Ishikawa (cell line): ENCODE results near the gene HOTAIR.

Experiments
- CREB1 ChIP-seq: IDR thresholded peaks from 2 replicates; pipeline ENCODE4 v1.6.1; 2012; ENCODE audit warnings: low read depth
- EP300 ChIP-seq: IDR thresholded peaks from 2 replicates; pipeline ENCODE4 v1.6.1; 2012; ENCODE audit warnings: borderline replicate concordance
- FOXM1 ChIP-seq: IDR thresholded peaks from 2 replicates; pipeline ENCODE4 v1.6.1; 2012; ENCODE audit warnings: low read depth, borderline replicate concordance
- NFIC ChIP-seq: IDR thresholded peaks from 2 replicates; pipeline ENCODE4 v1.6.1; 2012
- RAD21 ChIP-seq: IDR thresholded peaks from 2 replicates; pipeline ENCODE4 v1.6.1; 2012; ENCODE audit warnings: low read depth
- TAF1 ChIP-seq: IDR thresholded peaks from 2 replicates; pipeline ENCODE4 v1.6.1; 2012; ENCODE audit warnings: low read depth, mild to moderate bottlenecking
- TEAD4 ChIP-seq: IDR thresholded peaks from 2 replicates; pipeline ENCODE4 v1.6.1; 2012
- YY1 ChIP-seq: IDR thresholded peaks from 2 replicates; pipeline ENCODE4 v1.6.1; 2012; ENCODE audit warnings: low read depth
- TF ChIP-seq, protein P1 (sequence below): IDR thresholded peaks from 2 replicates; pipeline ENCODE4 v1.6.1; 2012
- TF ChIP-seq, protein P2 (sequence below): IDR thresholded peaks from 2 replicates; pipeline ENCODE4 v1.6.1; 2012; ENCODE audit warnings: low read depth, mild to moderate bottlenecking
- TF ChIP-seq, protein P3 (sequence below): IDR thresholded peaks from 2 replicates; pipeline ENCODE4 v1.6.1; 2012

DNA sequence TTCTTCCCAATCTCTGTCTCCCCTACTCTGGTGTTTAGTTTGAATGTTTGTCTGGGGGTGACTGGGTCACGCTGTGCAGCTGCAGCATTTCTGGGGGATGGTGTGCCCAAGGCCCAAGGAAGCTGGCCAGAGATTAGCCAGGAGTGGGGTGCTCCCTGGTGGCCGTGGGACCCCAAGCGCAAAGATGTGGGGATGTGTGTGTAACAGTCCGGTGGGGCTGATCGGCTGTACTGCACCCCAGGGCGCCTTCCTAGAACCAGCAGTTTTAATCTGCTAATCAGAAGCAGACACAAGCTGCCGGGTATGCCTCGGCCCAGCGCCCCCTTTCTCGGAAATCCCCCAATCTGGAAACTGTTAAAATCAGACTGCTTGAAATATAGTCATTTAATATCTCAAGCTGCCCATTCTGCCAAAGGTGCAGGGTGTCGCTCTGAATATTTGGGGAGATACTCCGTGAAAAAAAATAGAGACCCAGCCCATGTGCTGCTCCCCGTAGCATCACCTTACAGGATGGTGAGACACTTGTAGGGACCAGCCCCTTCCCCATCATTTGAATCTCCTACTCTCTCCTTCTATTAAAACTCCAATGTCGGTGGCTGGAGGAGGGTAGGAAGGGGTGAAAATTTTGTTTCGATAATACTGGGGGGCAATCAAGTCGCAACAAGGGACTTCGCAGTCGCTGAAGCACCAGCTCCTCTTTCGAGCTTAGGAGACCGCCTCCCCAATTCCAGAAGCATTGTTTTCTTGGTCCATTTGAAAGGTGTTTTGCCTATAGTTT lies 29.5 kb upstream of the HOTAIR start:
- TF ChIP-seq RAD21: peak; percentile 30; the same call in 1 of the 2 replicates
- no peak for TF ChIP-seq FOXM1
- TF ChIP-seq TEAD4: no peak
- no peak for TF ChIP-seq TAF1
- TF ChIP-seq, protein P1, sequence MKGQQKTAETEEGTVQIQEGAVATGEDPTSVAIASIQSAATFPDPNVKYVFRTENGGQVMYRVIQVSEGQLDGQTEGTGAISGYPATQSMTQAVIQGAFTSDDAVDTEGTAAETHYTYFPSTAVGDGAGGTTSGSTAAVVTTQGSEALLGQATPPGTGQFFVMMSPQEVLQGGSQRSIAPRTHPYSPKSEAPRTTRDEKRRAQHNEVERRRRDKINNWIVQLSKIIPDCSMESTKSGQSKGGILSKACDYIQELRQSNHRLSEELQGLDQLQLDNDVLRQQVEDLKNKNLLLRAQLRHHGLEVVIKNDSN: no peak
- TF ChIP-seq, protein P2, sequence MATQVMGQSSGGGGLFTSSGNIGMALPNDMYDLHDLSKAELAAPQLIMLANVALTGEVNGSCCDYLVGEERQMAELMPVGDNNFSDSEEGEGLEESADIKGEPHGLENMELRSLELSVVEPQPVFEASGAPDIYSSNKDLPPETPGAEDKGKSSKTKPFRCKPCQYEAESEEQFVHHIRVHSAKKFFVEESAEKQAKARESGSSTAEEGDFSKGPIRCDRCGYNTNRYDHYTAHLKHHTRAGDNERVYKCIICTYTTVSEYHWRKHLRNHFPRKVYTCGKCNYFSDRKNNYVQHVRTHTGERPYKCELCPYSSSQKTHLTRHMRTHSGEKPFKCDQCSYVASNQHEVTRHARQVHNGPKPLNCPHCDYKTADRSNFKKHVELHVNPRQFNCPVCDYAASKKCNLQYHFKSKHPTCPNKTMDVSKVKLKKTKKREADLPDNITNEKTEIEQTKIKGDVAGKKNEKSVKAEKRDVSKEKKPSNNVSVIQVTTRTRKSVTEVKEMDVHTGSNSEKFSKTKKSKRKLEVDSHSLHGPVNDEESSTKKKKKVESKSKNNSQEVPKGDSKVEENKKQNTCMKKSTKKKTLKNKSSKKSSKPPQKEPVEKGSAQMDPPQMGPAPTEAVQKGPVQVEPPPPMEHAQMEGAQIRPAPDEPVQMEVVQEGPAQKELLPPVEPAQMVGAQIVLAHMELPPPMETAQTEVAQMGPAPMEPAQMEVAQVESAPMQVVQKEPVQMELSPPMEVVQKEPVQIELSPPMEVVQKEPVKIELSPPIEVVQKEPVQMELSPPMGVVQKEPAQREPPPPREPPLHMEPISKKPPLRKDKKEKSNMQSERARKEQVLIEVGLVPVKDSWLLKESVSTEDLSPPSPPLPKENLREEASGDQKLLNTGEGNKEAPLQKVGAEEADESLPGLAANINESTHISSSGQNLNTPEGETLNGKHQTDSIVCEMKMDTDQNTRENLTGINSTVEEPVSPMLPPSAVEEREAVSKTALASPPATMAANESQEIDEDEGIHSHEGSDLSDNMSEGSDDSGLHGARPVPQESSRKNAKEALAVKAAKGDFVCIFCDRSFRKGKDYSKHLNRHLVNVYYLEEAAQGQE: no peak
- no peak for TF ChIP-seq YY1
- TF ChIP-seq, protein P3, sequence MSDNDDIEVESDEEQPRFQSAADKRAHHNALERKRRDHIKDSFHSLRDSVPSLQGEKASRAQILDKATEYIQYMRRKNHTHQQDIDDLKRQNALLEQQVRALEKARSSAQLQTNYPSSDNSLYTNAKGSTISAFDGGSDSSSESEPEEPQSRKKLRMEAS: no peak
- TF ChIP-seq EP300: no peak
- no peak for TF ChIP-seq CREB1
- no peak for TF ChIP-seq NFIC
